Parathyroid adenoma (tissue), 2 donors: Measurements from ENCODE around the gene PIEZO2.

ENCODE experiments used
- H2AFZ ChIP-seq: fragments of 300-600 bp; sonication (generic); one replicate; pipeline ENCODE4 v1.7.0; 2017; ENCODE audit warnings: antibody characterized with exemption, mild to moderate bottlenecking
- H3K27ac ChIP-seq: fragments of 300-600 bp; sonication (generic); one replicate; pipeline ENCODE4 v1.7.0; 2017
- H3K27me3 ChIP-seq: fragments of 300-600 bp; sonication (generic); one replicate; pipeline ENCODE4 v1.7.0; 2017; ENCODE audit warnings: low read length; ENCODE audit not compliant: control insufficient read depth, insufficient read depth
- H3K36me3 ChIP-seq: fragments of 300-600 bp; sonication (generic); one replicate; pipeline ENCODE4 v1.7.0; 2017; ENCODE audit warnings: low read length; ENCODE audit not compliant: control insufficient read depth, insufficient read depth
- H3K4me1 ChIP-seq: fragments of 300-600 bp; sonication (generic); one replicate; pipeline ENCODE4 v1.7.0; 2017; ENCODE audit warnings: control low read depth
- H3K4me2 ChIP-seq: fragments of 300-600 bp; sonication (generic); one replicate; pipeline ENCODE4 v1.7.0; 2017; ENCODE audit warnings: low read length
- H3K4me3 ChIP-seq: fragments of 300-600 bp; sonication (generic); one replicate; pipeline ENCODE4 v1.7.0; 2017; ENCODE audit warnings: low read depth, low read length
- H3K79me2 ChIP-seq: fragments of 300-600 bp; sonication (generic); one replicate; pipeline ENCODE4 v1.7.0; 2017; ENCODE audit warnings: control low read depth
- H3K9ac ChIP-seq: fragments of 300-600 bp; sonication (generic); one replicate; pipeline ENCODE4 v1.7.0; 2017; ENCODE audit warnings: mild to moderate bottlenecking
- H3K9me3 ChIP-seq: fragments of 300-600 bp; sonication (generic); one replicate; pipeline ENCODE4 v1.7.0; 2017; ENCODE audit warnings: low read length; ENCODE audit not compliant: control insufficient read depth
- TF ChIP-seq, protein P1 (sequence below): fragments of 300-600 bp; sonication (generic); IDR thresholded peaks from one replicate; pipeline ENCODE4 v1.7.0; 2017; ENCODE audit warnings: antibody characterized with exemption, mild to moderate bottlenecking
- donor health status: primary hyperparathyroidism.

Gene PIEZO2

DNA sequence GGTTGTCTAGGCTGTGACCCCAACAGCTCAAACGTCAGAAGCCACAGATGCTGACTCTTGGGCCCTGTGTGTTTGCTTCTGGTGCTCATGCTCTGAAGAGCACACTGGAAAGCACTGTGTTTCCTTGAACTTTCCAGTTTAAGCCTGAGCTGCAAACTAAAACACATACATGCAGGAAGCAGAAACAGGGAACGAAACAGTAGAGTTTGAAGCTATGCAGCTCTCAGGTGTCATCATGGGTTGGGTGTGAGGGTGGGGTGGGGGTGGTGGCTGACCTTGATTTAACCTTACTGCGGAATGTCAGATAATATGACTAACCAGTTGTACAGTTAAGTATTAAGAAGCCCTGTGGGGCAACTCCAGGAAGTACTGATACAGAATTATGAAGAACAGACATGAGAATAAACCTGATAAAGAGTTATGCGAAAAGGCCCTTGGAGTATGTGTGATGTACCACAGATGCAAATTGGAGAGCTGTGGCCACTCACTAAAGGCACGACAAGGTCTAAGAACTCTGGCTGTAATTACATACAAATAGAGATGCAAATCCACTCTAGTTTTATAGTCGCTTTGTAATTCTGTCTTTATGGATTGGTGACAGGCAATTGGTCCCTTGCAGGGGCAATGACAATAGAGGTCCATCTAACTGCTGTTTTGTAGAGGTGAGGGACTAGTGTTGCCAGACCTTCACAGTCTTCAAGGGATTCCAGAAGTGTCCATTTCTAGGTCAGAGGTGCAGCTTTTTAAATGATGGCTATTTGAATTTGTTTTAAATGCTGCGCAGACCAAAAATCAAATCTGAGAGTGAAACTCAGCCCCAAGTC lies 350.4 kb downstream of the PIEZO2 start:
- Histone ChIP-seq H3K79me2 (no peaks in the 10 kb centered on the region), H2AFZ (no peak overlapping the region), H3K9ac (no peak overlapping the region), H3K27me3 (no peaks in the 10 kb centered on the region), H3K9me3 (no peaks in the 10 kb centered on the region), H3K36me3 (no peaks in the 10 kb centered on the region), H3K4me2 (no peak overlapping the region), H3K4me1 (no peaks in the 10 kb centered on the region), H3K27ac (no peak overlapping the region), H3K4me3 (no peak overlapping the region)
- TF ChIP-seq, protein P1, sequence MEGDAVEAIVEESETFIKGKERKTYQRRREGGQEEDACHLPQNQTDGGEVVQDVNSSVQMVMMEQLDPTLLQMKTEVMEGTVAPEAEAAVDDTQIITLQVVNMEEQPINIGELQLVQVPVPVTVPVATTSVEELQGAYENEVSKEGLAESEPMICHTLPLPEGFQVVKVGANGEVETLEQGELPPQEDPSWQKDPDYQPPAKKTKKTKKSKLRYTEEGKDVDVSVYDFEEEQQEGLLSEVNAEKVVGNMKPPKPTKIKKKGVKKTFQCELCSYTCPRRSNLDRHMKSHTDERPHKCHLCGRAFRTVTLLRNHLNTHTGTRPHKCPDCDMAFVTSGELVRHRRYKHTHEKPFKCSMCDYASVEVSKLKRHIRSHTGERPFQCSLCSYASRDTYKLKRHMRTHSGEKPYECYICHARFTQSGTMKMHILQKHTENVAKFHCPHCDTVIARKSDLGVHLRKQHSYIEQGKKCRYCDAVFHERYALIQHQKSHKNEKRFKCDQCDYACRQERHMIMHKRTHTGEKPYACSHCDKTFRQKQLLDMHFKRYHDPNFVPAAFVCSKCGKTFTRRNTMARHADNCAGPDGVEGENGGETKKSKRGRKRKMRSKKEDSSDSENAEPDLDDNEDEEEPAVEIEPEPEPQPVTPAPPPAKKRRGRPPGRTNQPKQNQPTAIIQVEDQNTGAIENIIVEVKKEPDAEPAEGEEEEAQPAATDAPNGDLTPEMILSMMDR, result no peak

DNA sequence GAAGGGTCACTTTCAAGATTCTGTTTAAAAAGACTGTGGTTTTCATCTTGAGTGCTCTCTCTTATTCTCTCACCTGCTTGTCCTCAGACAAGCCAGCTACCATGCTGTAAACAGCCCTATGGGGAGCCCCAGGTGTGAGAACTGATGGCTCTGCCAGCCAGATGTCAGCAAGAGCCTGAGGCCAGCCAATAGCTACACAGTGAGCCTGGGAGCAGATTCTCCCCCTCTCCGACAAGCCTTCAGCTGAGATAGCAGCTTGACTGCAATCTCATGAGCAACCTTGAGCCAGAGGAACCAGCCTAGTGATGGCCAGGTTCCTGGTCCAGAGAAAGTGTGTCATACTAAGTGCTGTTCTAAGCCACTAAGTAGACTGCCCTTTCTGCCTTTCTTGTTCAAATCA lies 351.5 kb downstream of the PIEZO2 start:
- H3K79me2 ChIP-seq, result no peaks in the 10 kb centered on the region
- H3K4me1 ChIP-seq, result no peaks in the 10 kb centered on the region
- H3K9ac ChIP-seq, result no peak overlapping the region
- no peak overlapping the region for H3K27ac ChIP-seq
- no peak overlapping the region for H3K4me3 ChIP-seq
- no peaks in the 10 kb centered on the region for H3K27me3 ChIP-seq
- H3K9me3 ChIP-seq, result no peaks in the 10 kb centered on the region
- H3K36me3 ChIP-seq, result no peaks in the 10 kb centered on the region
- H2AFZ ChIP-seq, result no peak overlapping the region
- no peak overlapping the region for H3K4me2 ChIP-seq
- TF ChIP-seq, protein P1, result no peak

DNA sequence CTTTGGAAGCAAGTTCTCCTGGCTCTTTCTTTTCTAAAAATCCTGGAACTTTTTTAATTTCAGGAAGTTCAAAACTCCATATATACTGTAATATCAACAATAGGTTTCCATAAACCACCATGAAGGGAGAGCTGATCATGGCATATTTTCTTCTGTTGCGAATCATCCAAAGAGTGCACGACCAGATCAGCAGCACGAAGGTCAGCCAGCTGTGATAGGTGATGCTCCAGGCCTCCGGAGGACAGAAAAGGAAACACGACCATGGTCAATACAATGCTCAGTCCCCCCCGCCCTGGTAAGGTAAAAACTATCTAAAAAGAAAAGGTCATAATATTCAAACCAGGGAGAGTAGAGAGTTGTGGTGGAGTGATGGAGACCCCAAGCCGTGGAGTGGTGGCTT lies 354.6 kb downstream of the PIEZO2 start:
- Histone ChIP-seq H3K4me1 (no peaks in the 10 kb centered on the region), H3K36me3 (no peaks in the 10 kb centered on the region), H3K27ac (no peak overlapping the region), H2AFZ (no peak overlapping the region), H3K27me3 (no peaks in the 10 kb centered on the region), H3K79me2 (no peaks in the 10 kb centered on the region), H3K4me2 (no peak overlapping the region), H3K9me3 (no peaks in the 10 kb centered on the region), H3K4me3 (no peak overlapping the region), H3K9ac (no peak overlapping the region)
- TF ChIP-seq, protein P1, result no peak

DNA sequence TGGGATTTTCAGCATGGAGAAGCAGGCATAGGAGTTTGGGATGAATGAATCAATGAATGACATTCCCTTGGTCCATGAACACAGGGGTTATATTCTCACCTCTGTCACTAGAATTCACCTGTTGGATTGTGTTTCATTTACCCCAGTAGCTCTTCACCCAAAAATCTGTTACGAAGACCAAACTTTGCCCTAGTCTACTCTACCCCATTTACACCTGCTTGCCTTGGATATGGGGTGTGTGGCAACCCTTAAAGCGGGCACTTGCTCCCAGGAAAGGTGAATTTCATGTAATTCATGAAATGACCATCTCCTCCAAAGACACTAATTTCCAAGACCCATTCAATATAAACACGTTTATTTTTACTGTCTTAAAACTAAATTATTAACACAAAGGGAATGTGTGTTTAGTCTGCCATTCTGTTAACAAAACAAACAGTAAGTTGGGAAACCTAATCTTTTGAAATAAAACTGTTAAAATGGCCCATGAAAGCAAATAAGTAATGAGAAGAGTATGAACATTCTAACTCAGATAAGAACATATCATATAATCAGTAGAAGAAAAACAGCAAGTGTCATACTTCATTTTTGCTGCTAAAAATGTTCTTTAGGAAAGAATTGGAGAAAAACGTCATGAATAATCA lies 355.5 kb downstream of the PIEZO2 start:
- no peaks in the 10 kb centered on the region for H3K9me3 ChIP-seq
- no peak overlapping the region for H3K4me3 ChIP-seq
- no peaks in the 10 kb centered on the region for H3K36me3 ChIP-seq
- no peak overlapping the region for H3K4me2 ChIP-seq
- no peak overlapping the region for H3K9ac ChIP-seq
- TF ChIP-seq, protein P1, result no peak
- no peak overlapping the region for H2AFZ ChIP-seq
- no peaks in the 10 kb centered on the region for H3K4me1 ChIP-seq
- H3K27ac ChIP-seq, result no peak overlapping the region
- H3K27me3 ChIP-seq, result no peaks in the 10 kb centered on the region
- H3K79me2 ChIP-seq, result no peaks in the 10 kb centered on the region
